Measurements from ENCODE around the gene GPBP1L1.
"Not testable (repeated sequence)": the region's sequence is repeated elsewhere in the genome, so short reads cannot be mapped to it uniquely, and the experiment has no call there.

GPBP1L1 gene

DNA sequence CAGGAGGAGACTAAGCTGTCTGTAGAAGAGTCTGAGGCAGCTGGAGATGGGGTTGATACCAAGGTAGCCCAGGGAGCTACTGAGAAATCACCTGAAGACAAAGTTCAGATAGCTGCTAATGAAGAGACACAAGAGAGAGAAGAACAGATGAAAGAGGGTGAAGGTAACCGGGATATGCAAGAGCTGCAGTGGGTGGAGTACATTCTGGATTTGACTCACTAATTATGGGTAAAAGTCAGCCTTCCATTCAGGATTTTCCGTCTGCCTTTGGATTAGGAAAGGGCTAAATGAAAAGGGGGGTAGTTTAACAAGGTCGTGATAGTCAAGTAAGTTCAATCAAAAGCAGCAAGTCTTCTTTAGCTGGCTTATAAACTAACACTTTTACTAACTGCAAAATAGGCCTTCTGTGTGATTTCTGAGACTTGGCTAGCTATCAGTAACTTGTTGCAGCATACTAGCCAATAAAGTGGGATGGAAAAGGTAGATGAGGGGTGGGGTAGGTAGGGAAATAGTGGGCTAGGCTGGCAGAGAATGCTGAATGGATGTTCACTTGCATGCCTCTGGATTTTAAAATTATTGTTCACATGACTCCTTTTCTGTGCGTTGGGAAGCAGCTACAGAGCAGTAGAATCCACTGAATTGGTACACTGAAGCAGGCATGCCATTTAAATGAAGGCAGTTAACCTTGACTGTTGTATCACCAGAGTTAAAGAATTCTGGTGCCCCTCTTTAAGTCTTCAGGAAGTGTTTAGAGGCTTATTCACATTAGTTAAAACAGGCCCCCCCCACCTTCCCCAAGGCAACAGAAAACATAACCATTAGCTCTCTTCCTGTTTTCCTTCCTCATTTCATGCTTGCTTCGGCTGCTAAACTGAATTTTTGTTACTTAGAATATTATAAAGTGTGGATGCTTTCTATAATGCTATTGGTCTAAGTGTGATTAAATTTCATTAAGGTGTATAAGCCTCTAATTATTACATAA, 77.9 kb downstream of the GPBP1L1 start:
- Histone ChIP-seq H3K4me3 (no peak overlapping the region), H3K27ac (peak overlapping the region in 10 of 21 experiments; percentile 2 to 72 (median 52))

DNA sequence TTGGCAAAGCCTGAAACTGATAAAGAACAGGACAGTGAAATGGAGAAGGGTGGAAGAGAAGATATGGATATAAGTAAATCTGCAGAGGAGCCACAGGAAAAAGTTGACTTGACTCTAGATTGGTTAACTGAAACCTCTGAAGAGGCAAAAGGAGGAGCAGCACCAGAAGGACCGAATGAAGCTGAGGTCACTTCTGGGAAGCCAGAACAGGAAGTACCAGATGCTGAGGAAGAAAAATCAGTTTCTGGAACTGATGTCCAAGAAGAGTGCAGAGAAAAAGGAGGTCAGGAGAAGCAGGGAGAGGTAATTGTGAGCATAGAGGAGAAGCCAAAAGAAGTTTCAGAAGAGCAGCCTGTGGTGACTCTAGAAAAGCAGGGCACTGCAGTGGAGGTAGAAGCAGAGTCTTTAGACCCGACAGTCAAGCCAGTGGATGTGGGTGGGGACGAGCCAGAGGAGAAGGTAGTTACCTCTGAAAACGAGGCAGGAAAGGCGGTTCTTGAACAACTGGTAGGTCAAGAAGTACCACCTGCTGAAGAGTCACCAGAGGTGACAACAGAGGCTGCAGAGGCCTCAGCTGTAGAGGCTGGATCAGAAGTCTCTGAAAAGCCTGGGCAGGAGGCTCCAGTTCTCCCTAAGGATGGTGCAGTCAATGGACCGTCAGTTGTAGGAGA, 78.8 kb downstream of the GPBP1L1 start:
- H3K4me3 ChIP-seq: no peak overlapping the region
- H3K27ac ChIP-seq: peak overlapping the region in 7 of 21 experiments; percentile 34 to 72 (median 55)

DNA sequence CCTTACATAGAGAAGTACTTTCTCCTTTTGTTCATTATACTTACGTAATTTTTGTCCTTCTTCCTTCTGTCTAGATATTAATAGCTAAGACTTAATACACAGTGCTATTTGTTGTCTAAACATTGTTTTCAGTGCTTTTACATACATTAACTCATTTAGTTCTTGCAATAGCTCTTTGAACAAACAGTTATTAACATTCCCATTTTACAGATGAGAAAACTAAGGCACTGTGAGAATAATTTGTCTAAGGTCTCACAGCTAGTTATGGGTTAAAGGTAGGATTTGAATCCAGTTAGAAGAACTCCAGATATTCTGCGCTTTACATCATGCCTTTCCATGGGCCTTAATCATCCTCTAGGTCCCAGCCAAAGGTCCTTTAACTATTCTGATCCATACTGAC, 82.1 kb downstream of the GPBP1L1 start:
- no peak overlapping the region for H3K27ac ChIP-seq
- H3K4me3 ChIP-seq: no peak overlapping the region

DNA sequence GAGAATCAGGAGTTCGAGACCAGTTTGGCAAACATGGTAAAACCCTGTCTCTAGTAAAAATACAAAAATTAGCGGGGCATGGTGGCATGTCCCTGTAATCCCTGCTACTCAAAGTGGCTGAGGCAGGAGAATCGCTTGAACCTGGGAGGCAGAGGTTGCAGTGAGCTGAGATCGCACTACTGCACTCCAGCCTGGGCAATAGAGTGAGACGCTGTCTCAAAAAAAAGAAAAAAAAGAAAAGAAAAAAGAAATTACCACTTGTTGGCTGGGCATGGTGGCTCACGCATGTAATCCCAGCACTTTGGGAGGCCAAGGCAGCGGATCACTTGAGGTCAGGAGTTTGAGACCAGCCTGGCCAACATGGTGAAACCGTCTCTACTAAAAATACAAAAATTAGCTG, 89.6 kb downstream of the GPBP1L1 start:
- H3K4me3 ChIP-seq, H3K27ac ChIP-seq: not testable (repeated sequence)

DNA sequence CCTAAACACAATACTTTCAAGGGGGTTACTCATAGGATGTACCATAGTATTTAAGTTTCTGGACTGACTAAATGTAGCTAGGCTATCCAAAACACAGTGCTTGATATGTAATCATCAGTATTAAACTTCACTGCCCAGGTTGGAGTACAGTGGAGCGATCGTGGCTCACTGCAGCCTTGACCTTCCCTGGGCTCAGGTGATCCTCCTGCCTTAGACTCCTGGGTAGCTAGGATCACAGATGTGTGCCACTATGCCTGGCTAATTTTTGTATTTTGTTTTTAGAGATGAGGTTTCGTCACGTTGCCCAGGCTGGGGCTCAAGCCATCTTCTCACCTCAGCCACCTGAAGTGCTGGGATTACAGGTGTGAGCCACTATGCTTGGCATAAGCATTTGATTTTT, 91.9 kb downstream of the GPBP1L1 start:
- Histone ChIP-seq H3K4me3 (no peak overlapping the region), H3K27ac (no peak overlapping the region)

DNA sequence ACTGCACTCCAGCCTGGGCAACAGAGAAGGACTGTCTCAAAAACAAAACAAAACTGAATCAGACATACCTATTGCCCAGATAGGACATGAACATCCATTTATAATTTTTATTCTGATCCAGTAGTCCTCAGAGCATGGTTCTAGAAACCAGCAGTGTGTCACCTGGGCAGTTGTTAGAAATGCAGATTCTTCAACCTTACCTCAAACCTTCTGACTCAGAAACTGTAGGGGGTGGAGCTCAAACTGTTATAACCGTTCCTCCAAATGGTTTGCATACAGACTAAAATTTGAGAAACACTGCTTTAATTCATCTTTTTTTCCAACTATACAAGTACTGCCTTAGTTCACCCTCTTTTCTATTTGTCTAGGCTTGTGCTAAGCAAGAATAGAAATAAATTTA, 96.5 kb downstream of the GPBP1L1 start:
- Histone ChIP-seq H3K27ac (no peak overlapping the region), H3K4me3 (no peak overlapping the region)

DNA sequence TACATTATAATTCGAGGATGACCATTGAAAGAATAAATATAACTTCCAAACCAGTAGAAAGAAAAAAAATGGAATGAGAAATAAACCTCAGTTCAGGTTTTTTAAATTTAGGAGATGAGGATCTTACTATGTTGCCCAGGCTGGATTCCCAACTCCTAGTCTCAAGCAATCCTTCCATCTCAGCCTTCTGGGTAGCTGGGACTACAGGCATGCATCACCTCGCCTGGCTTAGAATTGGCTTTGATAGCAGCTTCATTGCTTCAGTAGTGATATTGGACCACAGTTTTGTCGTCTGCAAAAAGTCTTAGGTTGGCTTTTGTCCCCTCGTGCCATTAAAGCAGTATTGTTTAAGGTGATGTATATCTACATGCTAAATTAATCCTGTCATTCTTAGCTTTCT, 99.6 kb downstream of the GPBP1L1 start:
- Histone ChIP-seq H3K27ac (peak overlapping the region in 6 of 21 experiments; percentile 17 to 95 (median 55)), H3K4me3 (peak overlapping the region in 1 of 7 experiments; percentile 12)

DNA sequence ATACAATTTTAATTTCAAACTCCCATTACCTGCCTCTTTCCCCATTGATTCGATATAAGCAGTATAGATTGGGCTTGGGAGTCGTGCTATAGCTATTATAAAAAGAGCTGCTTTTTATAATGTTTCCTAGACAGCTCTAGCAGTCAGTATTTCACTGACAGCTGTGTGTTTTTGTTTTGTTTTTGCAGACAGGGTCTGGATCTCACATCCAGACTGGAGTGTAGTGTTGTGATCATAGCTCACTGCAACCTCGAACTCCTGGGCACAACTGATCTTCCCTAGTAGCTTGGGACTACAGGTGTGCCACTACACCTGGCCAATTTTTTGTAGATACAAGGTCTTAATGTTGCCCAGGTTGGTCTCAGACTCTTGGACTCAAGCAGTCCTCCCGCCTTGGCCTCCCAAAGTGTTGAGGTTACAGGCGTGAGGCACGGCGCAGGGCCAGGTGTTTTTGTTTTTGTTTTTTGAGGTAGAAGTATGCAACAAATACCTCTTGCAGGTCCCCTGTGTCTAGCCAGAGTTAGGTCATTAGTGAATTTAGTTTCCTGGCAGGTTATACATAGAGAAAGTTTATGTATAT, 100.7 kb downstream of the GPBP1L1 start:
- H3K27ac ChIP-seq: peak overlapping the region in 16 of 21 experiments; percentile 4 to 95 (median 86)
- H3K4me3 ChIP-seq: peak overlapping the region; percentile 76 to 100 (median 91)

DNA sequence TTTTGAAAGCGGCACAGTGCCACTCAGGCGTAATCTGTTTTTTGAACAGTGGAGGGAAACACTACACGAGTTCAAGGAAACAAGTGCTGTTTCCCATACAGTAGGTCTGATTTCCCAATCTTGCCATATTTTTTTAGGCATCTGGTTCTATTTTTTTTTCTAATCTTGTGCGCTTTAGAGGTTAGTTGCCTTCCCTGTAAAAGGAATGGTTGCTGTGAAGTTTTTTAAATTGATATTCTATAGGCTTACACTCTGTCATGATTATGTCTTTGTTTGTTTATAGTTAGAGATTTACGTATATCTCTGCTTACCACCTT, 101.3 kb downstream of the GPBP1L1 start:
- H3K4me3 ChIP-seq: peak overlapping the region; percentile 76 to 100 (median 91)
- peak overlapping the region in 15 of 21 experiments; percentile 72 to 95 (median 88) for H3K27ac ChIP-seq

DNA sequence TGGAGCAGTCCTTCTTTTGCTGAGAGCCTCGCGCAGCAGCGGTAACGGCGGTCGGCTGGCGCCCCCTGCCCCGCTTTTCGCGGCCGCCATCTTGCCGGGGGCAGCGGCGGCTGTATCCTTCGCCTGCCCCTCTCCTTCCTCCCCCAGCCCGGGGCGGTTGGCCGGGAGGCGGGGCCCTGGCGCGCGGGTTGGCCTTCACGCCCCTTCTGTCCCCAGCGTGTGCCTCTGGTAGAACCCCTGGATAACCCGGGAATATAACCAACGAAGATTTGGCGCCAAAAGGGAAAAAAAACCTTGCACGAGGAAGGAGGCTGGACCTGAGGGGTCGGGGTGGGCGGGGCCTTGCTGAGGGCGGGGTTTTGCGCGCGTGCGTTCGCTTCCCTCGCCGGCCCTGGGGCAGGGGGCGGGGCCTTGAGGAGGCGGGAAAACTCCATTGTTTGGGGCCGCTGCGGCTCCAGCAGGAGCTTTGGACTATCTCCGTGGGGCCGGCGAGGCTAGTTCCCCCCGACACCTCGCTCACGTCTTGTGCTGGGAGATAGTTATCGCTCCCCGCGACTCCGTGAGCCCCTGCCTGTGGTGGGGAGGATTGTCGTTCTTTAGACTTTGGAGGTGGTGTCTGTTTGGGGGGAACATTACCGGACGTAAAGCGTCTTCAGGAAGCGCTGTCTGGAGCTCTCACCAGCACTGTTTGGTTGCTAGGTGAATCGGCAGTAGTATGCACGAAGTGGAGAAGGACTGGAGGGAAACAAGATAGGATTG, 101.8 kb downstream of the GPBP1L1 start:
- H3K4me3 ChIP-seq: peak overlapping the region; percentile 76 to 100 (median 91)
- peak overlapping the region; percentile 41 to 95 (median 87) for H3K27ac ChIP-seq

DNA sequence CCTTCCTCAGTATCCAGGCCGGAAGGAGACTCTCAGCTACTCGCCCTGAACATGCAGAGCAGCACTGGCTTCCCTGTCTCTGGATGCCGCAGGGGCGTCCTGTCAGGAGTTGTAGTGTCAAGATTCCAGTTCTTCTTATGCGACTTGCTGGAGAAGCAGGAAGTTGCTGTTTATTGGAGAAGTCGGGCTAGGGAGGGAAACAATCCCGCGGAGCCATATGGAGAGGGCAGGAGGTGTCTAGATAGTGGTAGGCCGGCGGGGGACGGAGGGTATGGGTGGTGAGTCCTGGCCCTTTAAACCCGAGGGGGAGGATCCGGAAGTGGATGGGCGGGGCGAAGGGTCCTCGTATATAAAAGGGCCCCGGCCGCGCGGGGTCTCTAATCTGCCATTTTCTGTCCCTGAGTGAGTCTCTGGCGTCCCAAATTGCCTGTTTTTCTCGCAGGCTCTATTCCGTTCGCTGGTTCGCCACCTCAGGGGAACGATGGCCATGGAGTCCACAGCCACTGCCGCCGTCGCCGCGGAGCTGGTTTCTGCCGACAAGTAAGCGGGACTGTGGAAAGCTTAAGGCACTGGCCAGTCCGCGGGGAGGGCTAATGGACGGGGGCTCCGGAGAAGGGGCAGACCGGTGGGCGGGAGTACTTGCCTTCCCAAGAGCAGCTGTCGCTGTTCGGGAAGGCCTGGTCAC, 102.5 kb downstream of the GPBP1L1 start, which contains the start of gene NASP:
Gene NASP, plus strand, starts transcription at position 376 of the 685 bp plus-strand sequence. Its CDS starts 106 bp downstream, at position 482.
- peak within 1 kb of the TSS; percentile 41 to 95 (median 87) for H3K27ac ChIP-seq
- peak within 1 kb of the TSS; percentile 76 to 100 (median 91) for H3K4me3 ChIP-seq

DNA sequence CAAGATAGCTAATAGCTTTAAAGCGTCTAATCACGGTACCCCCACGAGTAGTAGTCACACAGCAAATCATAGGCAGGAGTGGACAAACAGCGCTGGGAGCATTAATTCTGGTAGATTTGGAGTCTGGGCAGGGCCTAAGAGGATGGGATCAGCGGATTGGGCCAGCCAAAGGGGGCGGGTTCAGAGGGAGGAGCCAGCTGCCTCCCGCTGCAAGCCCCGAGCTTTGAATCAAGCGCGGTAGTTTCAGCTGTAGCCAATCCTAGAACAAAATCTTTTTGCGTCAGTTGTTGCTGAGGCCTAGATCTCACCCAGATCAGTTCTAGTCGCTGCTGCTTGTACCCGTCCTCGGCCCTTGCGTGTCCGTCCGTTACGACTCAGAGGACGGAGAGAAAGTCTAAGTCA, 103.1 kb downstream of the GPBP1L1 start:
- Histone ChIP-seq H3K4me3 (peak overlapping the region; percentile 76 to 100 (median 91)), H3K27ac (peak overlapping the region in 20 of 21 experiments; percentile 63 to 95 (median 87))

All from skin epidermis (tissue), 12 donors.